ENCODE results near the gene GPRC5D. TPM values are rescaled to one million over a fixed set of nuclear protein-coding genes. Genes with fewer than 3 reads are reported as not detected.

The GPRC5D gene
- total RNA-seq, 4 donors from 2014 or later = not detected

- TF ChIP-seq, protein P1, sequence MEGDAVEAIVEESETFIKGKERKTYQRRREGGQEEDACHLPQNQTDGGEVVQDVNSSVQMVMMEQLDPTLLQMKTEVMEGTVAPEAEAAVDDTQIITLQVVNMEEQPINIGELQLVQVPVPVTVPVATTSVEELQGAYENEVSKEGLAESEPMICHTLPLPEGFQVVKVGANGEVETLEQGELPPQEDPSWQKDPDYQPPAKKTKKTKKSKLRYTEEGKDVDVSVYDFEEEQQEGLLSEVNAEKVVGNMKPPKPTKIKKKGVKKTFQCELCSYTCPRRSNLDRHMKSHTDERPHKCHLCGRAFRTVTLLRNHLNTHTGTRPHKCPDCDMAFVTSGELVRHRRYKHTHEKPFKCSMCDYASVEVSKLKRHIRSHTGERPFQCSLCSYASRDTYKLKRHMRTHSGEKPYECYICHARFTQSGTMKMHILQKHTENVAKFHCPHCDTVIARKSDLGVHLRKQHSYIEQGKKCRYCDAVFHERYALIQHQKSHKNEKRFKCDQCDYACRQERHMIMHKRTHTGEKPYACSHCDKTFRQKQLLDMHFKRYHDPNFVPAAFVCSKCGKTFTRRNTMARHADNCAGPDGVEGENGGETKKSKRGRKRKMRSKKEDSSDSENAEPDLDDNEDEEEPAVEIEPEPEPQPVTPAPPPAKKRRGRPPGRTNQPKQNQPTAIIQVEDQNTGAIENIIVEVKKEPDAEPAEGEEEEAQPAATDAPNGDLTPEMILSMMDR (IDR thresholded peaks at IDR 0.05) = no peak
- ATAC-seq (ENCODE audit: low FRiP score) (no peak), DNase-seq (ENCODE audit: low spot score) (no peak)
Observed at GRCh38 chr12:12990700-12991468, 38.9 kb upstream of the GPRC5D start.

DNA sequence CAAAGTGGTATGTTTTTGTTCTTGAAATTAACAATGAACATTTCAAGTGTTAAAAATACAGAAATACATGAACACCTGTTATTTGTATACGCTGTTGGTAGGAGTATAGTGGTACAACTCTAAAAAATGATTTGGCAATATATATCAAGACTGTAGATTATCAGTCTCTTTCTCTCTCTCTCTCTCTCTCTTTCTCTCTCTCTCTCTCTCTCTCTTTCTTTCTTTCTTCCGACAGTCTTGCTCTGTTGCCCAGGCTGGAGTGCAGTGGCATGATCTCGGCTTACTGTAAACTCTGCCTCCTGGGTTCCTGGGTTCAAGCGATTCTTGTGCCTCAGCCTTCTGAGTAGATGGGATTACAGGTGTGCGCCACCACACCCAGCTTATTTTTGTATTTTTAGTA is 35.5 kb upstream of the GPRC5D start:
- DNase-seq (ENCODE audit: low spot score) (no peak), ATAC-seq (ENCODE audit: low FRiP score) (no peak)
- TF ChIP-seq, protein P1 (IDR thresholded peaks at IDR 0.05) = no peak

DNA sequence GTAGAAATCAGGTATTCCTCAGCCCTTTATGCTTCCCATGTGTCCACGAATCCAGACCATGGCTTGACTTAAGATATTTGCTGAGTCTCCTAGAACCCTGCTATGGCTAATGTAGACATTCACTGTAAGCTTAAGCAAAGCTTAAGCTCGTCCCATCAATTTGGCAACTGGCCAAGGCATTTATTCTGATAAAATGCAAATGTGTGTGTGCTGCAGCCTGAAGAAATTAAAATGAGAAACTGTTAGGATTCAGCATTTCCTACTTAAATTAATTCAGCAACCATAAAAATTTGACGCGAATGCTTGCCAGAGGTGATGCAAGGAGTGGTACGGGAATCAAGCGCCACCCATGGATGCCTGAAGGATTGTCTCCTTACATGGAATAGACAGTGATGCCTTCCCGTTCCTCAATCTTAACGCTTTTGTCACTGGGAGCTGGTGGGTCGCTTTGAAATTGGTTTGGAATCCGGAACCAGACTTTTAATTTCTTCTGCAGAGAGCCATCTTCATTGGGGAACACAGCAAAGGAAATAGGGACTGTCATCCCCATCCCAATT is 34.9 kb upstream of the GPRC5D start:
- DNase-seq (ENCODE audit: low spot score) = no peak
- TF ChIP-seq, protein P1 (IDR thresholded peaks at IDR 0.05) = no peak
- no peak for ATAC-seq (ENCODE audit: low FRiP score)

- ATAC-seq (ENCODE audit: low FRiP score) = no peak
- TF ChIP-seq, protein P1 (IDR thresholded peaks at IDR 0.05) = peak in 1 of 3 donors; percentile 31
- no peak for DNase-seq (ENCODE audit: low spot score)
Observed at GRCh38 chr12:12985817-12986408, 33.9 kb upstream of the GPRC5D start.

DNA sequence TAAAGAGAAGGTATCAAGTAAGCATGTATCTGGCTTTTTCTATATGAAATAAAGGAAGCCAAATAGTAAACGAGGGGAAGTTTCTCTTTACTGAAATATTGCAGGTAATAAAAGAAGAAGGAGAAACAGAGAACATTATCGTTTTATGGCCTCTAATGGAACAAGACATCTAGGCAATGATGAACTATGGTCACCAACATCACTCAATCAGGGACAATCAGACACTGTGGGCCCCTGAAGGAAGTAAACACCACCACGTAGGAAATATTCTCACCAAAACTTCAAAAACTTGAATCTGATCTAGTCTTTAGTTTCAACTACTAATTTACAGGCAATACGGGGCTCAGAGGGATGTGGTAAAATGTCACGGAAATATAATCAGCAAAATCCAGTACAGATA is 32.2 kb upstream of the GPRC5D start:
- DNase-seq (ENCODE audit: low spot score) (no peak), ATAC-seq (ENCODE audit: low FRiP score) (no peak)
- TF ChIP-seq, protein P1 (IDR thresholded peaks at IDR 0.05) = no peak

- TF ChIP-seq, protein P1 (IDR thresholded peaks at IDR 0.05) = no peak
- ATAC-seq (ENCODE audit: low FRiP score) = no peak
- DNase-seq (ENCODE audit: low spot score) = no peak
Observed at GRCh38 chr12:12983420-12984035, 31.6 kb upstream of the GPRC5D start.
